Upper lobe of left lung (tissue), 4 donors: Measurements from ENCODE around the gene TNRC6B.

ENCODE experiments used
- CTCF ChIP-seq, 6 experiments: fragments of 450-650 bp in 4 of 6; fragments of 200-600 bp in 2 of 6; sonication (generic) in 2 of 6; IDR thresholded peaks; one replicate each; pipeline ENCODE4 v1.5.1; 2016 to 2019; ENCODE audit warnings: antibody characterized with exemption in 6 of 6
- EP300 ChIP-seq, 4 donors: sonication (generic); formaldehyde crosslinking; IDR thresholded peaks; one replicate each; pipeline ENCODE4 v1.5.1; 2017; ENCODE audit warnings: antibody characterized with exemption in 4 of 4, control low read depth in 2 of 4
- POLR2A ChIP-seq, 4 donors: fragments of 450-650 bp; IDR thresholded peaks; one replicate each; pipeline ENCODE4 v1.5.1; 2016 to 2017; ENCODE audit warnings: antibody characterized with exemption in 4 of 4, mild to moderate bottlenecking in 2 of 4

GRCh38 chr22:40236131-40236665, 58.5 kb downstream of the TNRC6B start:
- TF ChIP-seq CTCF (IDR thresholded peaks at IDR 0.05) (no peak), POLR2A (IDR thresholded peaks at IDR 0.05) (no peak), EP300 (IDR thresholded peaks at IDR 0.05) (no peak)
